Activated gamma-delta T cell treated with anti-CD3 and anti-CD28 coated beads, Interleukin-2, amount 50 U/mL, for 16 hours (primary cell): ENCODE data around the gene GCKR.

ENCODE experiments used
- DNase-seq: peaks from one replicate; pipeline ENCODE4 v3.0.0-alpha.2; 2020; ENCODE audit warnings: low read depth

Gene GCKR, protein sequence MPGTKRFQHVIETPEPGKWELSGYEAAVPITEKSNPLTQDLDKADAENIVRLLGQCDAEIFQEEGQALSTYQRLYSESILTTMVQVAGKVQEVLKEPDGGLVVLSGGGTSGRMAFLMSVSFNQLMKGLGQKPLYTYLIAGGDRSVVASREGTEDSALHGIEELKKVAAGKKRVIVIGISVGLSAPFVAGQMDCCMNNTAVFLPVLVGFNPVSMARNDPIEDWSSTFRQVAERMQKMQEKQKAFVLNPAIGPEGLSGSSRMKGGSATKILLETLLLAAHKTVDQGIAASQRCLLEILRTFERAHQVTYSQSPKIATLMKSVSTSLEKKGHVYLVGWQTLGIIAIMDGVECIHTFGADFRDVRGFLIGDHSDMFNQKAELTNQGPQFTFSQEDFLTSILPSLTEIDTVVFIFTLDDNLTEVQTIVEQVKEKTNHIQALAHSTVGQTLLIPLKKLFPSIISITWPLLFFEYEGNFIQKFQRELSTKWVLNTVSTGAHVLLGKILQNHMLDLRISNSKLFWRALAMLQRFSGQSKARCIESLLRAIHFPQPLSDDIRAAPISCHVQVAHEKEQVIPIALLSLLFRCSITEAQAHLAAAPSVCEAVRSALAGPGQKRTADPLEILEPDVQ

DNA sequence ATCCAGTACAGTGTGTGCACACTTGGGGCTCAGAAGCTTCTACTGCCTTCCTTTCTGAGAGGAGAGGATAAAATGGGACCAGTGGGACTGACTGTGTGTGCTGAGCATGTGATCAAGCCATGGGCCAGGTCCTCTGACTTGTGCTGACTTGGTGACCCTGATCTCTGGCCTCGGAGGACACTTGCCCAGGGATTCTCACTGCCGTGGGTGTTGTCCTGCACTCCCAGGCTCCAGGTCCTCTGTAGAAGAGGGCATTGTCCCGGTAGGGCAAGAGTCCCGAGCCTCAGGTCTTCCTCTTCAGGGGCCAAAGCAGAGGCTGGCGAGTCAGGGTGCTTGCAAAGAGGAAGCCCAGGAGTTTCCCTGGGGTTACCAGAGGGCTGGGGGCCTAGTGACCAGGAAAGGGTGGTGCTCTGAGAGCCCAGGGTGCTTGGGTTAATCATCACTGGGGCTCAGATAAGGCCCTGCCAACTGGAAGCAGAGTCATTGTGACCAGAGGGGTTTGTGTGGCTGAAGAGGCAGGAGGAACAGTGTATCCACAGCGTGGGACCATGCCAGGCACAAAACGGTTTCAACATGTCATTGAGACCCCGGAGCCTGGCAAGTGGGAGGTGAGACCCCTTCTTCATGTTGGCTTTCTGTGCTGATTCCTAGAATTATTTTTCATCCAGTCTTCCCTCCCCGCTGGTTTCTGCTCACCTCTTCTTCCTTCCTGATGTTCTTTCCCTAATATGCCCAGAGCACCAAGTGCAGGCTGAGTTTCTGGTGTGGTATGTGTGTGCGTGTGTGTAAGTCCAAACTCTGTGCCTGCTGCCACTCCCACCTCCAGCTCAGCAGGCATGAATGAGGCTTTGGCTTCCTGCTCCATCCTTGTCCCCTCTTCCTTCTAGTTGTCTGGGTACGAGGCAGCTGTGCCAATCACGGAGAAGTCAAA is at the start of gene GCKR:
GCKR (plus strand) TSS at position 483 of the 931 bp plus-strand sequence; CDS start at position 549, 66 bp downstream.
- DNase-seq = no peak

DNA sequence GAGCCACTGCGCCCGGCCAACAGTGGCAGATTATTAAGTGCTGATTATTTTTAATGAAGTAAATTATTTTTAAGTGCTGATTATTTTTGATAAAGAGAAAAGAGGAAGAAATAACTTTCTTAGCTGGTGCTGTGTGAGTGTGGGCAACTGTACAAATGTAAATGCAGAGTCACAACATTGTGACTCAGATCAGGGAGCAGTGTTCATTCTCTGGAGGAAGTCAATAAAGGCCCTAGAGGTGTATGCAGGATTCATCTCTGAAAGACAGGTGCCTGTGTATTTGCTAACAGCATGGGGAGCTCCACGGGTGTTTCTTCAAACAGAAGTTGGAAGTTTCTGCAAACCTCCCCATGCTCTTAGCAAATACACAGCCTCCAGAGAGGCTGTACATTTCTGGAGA is 48.3 kb upstream of the GCKR start:
- DNase-seq = no peak

DNA sequence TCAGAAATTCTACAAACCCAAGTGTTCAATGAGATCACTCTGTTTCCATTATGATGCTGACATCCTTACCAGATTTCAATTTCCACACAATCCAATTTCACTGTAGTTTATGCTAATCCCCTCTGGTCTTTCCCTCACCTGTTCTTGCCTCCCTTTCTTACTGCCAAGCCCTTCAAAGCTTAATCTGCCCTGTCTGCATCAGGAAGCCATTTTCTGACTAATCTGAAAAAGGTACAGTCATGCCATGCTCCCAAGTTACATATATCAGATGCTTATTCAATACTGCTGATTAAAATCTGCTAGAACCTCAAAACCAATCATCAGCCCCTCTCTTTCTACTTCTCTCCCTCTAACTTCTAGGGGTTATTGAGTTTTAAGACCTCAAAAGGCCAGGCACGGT is 45.5 kb upstream of the GCKR start:
- DNase-seq = no peak

DNA sequence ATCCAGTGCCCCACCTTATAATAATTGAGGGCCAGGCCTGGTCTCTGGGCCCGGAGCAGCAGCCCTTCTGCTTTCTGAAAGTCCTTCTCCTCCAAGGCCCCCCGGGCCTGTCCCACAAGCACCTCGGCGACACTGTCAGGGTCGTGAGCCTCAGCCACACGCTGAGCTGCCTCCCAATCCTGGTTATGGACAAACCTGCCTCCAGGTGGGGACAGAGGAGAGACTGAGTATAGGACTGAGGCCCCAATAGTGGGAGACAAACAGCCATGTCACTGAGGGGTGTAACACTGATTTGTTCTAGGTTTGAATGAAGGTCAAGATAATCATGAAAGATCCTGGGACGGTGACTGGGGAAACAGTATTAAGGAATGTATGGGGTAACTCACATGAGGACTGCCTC is 42.7 kb upstream of the GCKR start:
- no peak for DNase-seq

DNA sequence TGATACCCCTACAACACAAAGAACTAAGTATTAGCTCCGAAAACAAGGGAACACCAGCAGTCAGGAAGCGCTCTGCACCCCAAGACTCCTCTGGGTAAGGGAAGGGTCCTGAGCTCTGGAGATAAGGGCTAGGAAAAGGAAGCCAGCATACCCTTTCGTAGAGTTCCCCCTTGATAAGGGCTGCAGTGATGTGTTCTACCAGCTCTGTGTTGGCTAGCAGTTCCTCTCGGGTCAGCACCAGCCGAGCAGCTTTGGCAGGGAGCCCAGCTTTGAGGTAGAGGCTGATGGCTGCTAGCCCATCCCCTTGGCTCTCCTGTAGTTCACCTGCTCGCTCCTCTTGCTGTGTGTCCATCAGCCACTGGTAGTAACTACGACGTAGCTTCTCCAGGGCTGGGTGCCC is 35.5 kb upstream of the GCKR start:
- no peak for DNase-seq

DNA sequence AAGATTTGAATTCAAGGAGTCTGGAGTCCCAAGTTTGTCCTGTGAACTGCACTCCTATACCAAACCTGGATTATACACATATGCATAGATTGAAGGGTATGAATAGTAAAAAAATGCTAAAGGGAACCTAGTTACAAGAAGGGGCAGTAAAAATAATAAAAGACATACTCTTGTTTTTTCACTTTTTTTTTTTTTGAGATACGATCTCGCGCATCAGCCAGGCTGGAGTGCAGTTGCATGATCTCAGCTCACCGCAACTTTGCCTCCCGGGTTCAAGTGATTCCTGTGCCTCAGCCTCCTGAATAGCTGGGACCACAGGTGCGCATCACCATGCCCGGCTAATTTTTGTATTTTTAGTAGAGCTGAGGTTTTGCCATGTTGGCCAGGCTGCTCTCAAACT is 32.2 kb upstream of the GCKR start:
- DNase-seq = no peak

DNA sequence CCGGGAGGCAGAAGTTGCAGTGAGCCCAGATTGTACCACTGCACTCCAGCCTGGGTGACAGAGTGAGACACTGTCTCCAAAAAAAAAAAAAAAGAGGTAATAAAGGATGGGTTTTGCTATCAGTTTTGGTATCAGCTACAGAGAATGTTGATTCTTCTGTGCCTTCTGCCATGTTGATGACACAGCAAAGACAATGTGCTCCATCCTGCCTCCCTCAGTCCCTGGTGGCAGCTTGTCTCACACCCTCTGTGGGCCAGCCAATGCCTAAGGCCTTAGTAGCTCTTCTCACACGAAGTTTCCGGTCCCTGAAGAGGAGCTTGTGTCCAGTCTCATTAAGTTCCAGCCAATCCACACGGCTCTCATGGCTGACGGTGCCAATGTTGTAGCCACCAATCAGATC is 24.7 kb upstream of the GCKR start:
- no peak for DNase-seq

DNA sequence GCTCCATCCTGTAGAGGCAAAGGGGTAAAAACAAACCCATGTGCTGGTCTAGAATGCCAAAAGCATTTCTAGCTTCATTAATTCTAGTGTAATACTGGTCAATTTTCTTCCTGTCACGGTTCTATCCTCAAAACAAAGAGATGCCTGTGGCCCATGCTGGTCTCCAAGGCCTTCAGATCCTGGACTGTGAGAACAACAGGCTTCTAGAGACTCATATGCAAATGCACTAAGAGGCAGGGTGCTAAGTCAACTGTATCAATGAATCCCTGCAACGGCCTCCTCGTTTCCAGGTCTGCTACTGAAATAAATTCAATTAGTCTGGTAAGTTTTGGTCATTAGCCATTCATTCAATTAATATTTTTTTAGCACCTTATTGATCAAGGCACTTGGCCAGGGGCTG is 11.1 kb upstream of the GCKR start:
- DNase-seq = no peak

DNA sequence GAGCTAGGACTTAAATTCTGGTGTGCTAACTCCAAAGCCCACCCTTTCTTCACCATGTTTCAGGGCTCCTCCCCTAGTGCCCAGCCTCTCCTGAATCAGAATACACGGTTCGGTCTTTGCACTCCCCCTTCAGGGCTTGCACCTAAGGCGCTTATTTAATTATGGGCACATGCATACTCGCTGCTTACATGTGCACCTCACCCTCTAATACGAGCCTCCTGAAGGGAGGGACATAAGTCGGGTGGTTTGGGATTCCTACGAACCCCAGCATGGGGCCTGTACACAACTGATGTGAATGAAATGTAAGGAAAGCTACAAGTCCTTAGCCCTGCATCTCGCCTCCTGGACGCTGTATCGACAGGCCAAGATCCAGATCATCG is 7.5 kb upstream of the GCKR start:
- DNase-seq = no peak

DNA sequence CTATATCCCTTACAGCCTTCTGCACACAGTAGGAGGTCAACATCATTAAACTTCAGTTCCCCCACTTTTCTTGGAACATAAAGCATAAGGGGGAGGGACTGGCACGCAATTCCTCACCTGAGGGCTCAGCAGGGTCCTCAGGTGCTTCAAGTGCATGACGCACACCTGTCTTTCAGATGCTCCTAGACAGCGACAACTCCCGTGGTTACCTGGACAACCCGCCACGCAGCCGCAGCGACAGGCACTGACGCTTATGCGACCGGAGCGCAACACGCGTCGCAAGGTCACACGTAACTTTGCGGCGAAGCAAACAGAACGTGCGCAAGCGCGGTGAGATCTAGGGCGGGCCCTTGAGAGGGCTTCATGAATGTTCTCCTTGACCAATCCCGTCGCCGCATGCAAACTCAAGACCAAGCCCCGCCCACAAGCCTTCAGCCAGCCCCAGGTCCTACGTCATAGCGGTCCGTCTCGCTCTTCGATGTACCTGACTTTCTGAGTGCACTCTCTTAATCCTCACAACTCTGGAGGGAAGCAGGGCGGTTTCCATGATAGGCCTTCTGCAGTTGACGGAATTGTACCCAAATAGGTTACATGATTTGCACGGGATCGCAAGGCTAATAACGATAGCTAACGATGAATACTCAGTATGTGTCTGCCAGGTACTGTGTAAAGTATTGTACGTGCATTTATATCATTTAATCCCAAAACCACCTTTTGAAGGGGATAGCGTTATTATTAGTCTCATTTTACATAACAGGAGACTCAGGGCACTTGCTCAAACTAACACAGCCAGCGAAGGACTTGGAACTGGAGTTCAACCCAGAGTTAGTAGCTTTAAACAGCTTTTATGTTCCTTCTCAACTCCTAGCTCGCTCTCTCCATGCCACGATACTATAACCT is 6.9 kb upstream of the GCKR start, which contains the start of gene IFT172:
IFT172 (minus strand) TSS at position 246 of the 900 bp plus-strand sequence; CDS start at position 156, 90 bp downstream.
- DNase-seq = peak; percentile 98

DNA sequence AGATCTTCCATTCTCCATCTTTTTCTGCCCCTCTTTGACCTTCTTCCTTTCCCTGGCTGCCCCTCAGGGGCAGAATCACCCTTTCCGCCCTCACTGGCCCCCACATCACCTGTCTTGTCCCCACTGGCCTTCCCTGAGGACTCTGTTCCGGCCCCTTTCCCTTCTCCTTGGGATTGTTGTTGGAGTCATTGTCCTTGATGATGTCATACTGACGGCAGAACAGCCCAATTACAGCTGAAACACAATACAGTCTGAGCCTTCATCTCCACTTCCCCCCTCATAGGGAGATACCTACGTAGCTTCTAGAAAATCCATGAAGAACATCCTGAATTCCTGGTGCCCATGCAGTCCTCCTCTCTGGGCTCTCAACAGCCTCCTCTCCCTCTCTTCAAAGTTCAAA is 4.1 kb upstream of the GCKR start:
- DNase-seq = no peak

DNA sequence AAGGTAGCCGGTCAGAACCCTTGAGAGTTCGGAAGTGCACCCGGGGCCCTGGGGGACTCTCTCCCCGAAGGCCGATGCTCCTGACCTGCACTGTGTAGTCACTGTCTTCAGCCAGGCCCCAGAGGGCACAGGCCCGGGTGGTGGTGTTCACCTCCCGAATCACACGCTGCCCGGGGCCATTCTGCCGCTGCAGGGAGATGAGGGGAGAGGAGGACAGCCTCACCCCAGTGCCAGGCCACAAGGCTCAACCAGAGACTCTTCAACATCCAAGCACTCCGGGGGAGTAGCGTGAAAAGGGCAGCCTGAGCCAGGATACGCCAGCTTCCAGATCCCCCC is 2.7 kb upstream of the GCKR start:
- no peak for DNase-seq

DNA sequence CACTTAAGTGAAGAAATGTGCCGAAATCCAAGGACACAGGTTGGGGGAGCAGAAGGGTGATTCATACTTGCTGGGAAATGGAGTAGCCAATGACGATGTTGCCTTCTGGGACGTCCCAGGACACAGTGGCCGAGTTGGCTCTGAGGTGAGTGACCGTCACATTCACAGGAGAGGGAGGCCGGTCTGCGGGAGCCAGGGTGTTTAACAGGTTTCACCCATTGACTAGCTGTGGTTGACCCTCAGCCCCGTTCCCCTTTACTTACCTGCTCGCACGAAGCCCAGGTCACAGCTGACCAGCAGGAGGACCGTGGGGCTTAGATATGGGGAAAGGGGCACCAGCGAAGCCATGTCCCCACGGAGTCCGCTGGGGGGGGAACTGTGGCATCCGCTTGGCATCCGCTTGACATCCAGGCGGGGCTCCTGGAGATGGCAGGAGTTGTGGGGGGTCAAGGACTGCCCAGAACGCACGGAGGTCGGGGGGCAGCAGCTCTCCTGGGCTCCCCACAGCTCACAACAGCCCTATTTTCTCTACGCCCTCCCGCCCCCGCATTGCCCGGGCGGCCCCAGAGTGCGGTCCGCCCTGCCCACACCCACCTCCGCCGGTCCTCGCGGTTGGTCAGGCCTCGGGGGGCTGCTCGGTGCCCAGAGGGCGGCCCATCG is 2.2 kb upstream of the GCKR start:
- DNase-seq = no peak

DNA sequence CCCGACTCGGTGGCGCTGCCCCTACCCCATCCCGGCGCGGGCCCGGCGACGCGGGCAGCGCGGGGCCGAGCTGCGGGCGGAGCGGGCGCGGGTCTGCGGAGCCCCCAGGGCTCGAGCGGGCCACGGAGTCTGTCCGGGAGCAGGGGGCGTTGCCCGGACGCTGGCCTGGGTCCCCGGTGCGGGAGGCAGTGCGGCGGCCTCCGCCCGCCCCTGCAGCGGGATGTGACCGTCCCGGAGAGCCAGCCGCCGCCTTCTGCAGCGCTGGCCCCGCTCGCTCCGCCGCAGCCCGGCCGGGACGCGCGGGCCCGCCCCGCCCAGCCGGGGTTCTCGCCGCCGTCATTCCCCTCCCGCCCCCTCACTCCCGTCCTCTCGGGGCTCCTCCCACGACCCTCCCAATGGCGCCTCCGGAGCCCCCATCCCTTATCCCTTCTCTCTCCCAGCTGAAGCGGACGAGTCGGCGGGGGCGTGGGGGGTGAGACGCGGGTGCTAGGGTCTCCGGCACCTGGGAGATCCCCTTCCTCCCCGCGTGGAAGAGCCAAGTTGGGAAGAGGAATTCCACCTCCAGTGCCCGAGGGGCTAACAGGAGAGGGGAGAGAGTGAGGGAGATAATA is 1.6 kb upstream of the GCKR start, which contains the start of gene FNDC4:
FNDC4 (minus strand) TSS at position 257 of the 611 bp plus-strand sequence. CDS start 521 bp downstream, outside the sequence.
- no peak for DNase-seq

DNA sequence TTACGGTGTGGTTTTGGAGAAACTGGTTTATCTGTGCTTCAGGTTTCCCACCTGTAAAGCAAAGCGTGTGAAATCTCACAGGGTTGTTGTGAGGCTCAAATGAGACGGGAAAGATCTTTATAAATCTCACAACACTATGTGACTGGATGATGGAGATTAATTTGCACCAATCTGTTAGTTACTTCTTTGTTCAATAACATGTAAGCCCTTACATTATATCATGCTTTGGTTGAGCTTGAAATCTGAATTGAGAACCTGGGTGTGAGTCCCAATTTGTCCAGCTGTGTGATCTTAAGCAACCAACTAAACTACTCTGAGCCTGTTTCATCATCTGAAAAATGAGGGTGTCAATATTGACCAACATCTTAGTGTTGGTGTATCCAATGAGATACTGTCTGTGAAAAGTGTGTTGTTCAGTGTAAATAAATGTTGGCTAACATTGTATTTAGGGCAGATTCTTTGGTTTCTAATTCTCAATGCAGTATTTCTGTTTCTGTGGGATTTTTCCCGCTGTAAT is 741 bp upstream of the GCKR start:
- DNase-seq = no peak

DNA sequence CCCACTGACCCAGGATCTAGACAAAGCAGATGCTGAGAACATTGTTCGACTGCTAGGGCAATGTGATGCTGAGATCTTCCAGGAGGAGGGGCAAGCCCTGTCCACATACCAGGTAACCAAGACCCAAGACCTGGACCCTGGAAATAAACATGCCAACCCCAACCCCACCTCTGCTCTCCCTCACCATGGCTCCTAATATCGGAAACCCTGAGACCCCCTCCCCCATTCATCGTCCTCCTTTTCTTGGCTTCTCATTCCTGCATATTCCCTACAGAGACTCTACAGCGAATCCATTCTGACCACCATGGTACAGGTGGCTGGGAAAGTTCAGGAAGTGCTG is 619 bp downstream of the GCKR start:
- no peak for DNase-seq

DNA sequence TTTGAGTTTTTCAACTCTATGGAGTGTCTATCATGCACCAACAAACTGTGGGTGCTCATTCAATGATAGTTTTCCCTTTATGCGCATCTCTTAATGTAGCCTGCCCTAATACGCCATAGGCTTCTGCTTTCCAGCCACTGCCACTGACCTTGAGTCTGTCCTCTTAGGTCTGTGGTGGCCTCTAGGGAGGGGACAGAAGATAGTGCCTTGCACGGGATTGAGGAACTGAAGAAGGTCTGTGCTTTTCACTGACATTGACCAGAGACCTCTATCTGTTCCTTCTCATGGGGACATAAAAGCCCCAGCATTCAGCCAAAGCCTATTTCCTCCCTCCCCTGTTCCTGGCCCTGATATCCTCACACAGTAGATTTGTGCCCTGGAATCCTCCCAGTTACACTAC is 2.3 kb downstream of the GCKR start:
- DNase-seq = no peak

DNA sequence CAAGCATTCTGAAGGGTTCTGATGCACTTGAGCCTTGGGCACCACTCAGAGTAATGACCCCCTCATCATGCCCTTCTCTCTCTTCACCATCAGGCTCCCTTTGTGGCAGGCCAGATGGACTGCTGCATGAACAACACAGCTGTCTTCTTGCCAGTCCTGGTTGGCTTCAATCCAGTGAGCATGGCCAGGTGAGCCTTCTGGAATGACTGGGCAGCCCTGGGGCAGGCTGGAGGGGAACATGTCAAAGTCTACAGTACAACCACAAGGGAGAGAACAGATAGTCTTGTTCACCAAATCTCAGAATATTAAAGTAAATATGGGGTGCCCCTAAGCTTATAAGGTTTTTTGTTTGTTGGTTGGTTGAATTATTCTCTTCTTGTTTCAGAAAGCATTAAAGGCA is 4.4 kb downstream of the GCKR start:
- no peak for DNase-seq

DNA sequence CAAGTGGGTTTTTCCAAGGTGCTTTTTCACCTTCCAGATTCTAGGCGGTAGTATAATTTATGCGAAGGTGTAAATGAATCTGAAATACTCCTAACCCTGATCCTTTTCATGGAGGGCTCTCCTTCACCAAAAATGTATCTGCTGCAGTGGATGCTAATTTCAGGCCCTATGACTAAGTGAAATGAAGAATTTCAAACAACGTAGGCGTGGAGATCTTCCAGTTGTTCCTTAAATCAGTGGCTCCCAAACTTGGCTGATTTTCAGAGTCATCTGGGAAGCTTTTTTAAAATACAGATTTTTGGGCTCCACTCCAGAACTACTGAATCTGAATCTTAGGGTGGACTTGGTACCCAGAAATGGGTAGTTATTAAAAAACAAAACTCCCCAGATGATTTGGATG is 5.5 kb downstream of the GCKR start:
- DNase-seq = no peak

DNA sequence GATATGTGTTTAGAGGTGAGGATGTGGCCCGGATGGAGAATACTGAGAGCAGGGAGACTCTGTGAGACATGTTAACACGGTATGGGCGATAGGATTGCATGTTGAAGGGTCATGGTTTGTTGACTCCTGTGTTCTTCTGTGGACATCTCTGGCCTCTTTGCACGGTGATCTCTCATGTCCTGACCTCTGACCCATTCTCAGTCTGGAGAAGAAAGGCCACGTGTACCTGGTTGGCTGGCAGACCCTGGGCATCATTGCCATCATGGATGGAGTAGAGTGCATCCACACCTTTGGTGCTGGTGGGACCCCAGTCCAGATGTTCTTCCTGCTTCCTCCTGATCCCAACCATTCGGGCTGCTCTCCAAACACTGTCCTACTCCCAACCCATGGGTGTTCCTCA is 9.9 kb downstream of the GCKR start:
- no peak for DNase-seq

DNA sequence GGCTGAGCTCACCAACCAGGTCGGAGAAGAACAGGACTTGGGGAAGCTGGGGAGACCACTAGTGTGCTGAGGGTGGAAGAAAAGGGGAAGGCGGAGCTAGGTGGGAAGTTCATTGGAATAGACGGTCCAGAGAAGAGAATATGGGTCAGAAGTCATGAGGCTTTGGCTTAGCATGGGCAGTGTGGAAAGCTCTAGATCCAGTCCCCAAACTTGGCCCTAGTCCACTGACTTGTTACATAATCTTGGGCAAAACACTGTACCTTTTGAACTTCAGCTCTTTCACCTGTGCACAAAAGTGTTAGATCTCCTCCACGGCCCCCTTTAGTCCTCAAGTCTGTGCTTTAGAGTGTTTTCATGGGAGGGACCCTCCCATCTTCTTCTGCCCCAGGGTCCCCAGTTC is 10.7 kb downstream of the GCKR start:
- no peak for DNase-seq
